ENCODE measurements around the gene RASAL3.

Gene RASAL3

GRCh38 chr19:15507068-15508034 lies 43.0 kb upstream of the RASAL3 start (continued):
- no peak for TF ChIP-seq ZNF561 (tag by site-specific recombination; IDR thresholded peaks at IDR 0.05; ENCODE audit: borderline replicate concordance)
- TF ChIP-seq KLF9 (tag by site-specific recombination; IDR thresholded peaks at IDR 0.05; ENCODE audit: low read depth): no peak
- TF ChIP-seq SP3 (tag by site-specific recombination; IDR thresholded peaks at IDR 0.05): no peak
- TF ChIP-seq, protein P1, sequence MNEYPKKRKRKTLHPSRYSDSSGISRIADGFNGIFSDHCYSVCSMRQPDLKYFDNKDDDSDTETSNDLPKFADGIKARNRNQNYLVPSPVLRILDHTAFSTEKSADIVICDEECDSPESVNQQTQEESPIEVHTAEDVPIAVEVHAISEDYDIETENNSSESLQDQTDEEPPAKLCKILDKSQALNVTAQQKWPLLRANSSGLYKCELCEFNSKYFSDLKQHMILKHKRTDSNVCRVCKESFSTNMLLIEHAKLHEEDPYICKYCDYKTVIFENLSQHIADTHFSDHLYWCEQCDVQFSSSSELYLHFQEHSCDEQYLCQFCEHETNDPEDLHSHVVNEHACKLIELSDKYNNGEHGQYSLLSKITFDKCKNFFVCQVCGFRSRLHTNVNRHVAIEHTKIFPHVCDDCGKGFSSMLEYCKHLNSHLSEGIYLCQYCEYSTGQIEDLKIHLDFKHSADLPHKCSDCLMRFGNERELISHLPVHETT (tag by site-specific recombination; IDR thresholded peaks at IDR 0.05): no peak
- no peak for TF ChIP-seq SP7 (tag by site-specific recombination; IDR thresholded peaks at IDR 0.05)
- TF ChIP-seq ZSCAN23 (tag by site-specific recombination; IDR thresholded peaks at IDR 0.05): no peak
- TF ChIP-seq ZNF2 (tag by site-specific recombination; IDR thresholded peaks at IDR 0.05): no peak
- no peak for TF ChIP-seq IKZF3 (tag by site-specific recombination; IDR thresholded peaks at IDR 0.05)
- no peak for TF ChIP-seq ZNF768 (tag by site-specific recombination; IDR thresholded peaks at IDR 0.05)
- TF ChIP-seq ZFHX2 (tag by site-specific recombination; conservative IDR thresholded peaks at IDR 0.05): peak; percentile 85
- no peak for TF ChIP-seq ZBTB11 (tag by site-specific recombination; conservative IDR thresholded peaks at IDR 0.05; ENCODE audit: low read depth)
- 0 out of 2 replicates have a peak, but pooled peaks have one; percentile 5 for TF ChIP-seq GLIS1 (tag by site-specific recombination; IDR thresholded peaks at IDR 0.05)
- no peak for TF ChIP-seq ZNF548 (tag by site-specific recombination; IDR thresholded peaks at IDR 0.05)
- TF ChIP-seq ZBTB26 (tag by site-specific recombination; optimal IDR thresholded peaks at IDR 0.05): no peak
- TF ChIP-seq, protein P2, sequence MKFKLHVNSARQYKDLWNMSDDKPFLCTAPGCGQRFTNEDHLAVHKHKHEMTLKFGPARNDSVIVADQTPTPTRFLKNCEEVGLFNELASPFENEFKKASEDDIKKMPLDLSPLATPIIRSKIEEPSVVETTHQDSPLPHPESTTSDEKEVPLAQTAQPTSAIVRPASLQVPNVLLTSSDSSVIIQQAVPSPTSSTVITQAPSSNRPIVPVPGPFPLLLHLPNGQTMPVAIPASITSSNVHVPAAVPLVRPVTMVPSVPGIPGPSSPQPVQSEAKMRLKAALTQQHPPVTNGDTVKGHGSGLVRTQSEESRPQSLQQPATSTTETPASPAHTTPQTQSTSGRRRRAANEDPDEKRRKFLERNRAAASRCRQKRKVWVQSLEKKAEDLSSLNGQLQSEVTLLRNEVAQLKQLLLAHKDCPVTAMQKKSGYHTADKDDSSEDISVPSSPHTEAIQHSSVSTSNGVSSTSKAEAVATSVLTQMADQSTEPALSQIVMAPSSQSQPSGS (tag by site-specific recombination; IDR thresholded peaks at IDR 0.05; ENCODE audit: low read depth): no peak
- no peak for TF ChIP-seq ZEB2 (tag by site-specific recombination; IDR thresholded peaks at IDR 0.05)
- TF ChIP-seq SP2 (tag by site-specific recombination; IDR thresholded peaks at IDR 0.05): 0 out of 2 replicates have a peak, but pooled peaks have one; percentile 8
- no peak for TF ChIP-seq ZNF416 (tag by site-specific recombination; IDR thresholded peaks at IDR 0.05)
- peak; percentile 90 for TF ChIP-seq SCRT2 (tag by site-specific recombination; IDR thresholded peaks at IDR 0.05)
- TF ChIP-seq ZFP69B (tag by site-specific recombination; IDR thresholded peaks at IDR 0.05): no peak
- no peak for TF ChIP-seq KLF8 (tag by site-specific recombination; IDR thresholded peaks at IDR 0.05)
- no peak for TF ChIP-seq PBX3 (CRISPR knock-in tag; IDR thresholded peaks at IDR 0.05)
- TF ChIP-seq GLIS2 (tag by site-specific recombination; IDR thresholded peaks at IDR 0.05): no peak
- no peak for TF ChIP-seq OSR2 (tag by site-specific recombination; IDR thresholded peaks at IDR 0.05)
- no peak for TF ChIP-seq ZSCAN16 (tag by site-specific recombination; IDR thresholded peaks at IDR 0.05)
- TF ChIP-seq ZNF248 (tag by site-specific recombination; IDR thresholded peaks at IDR 0.05): no peak
- no peak for TF ChIP-seq MEIS1 (CRISPR knock-in tag; IDR thresholded peaks at IDR 0.05; ENCODE audit: borderline replicate concordance)
- TF ChIP-seq ZNF792 (tag by site-specific recombination; IDR thresholded peaks at IDR 0.05): no peak
